CD4-positive, alpha-beta T cell treated with Interferon alpha-2 for 1 hour (primary cell): ENCODE data around the gene TINAGL1.

Source experiments
- DNase-seq, 2 donors: peaks; one replicate each; pipeline ENCODE4 v3.0.0-alpha.2; 2020 to 2022

The TINAGL1 gene

GRCh38 chr1:31576201-31576669, at the start of gene TINAGL1:
Gene TINAGL1, plus strand, starts transcription at chr1:31576515. Its CDS starts 634 bp downstream, at chr1:31577149.
- DNase-seq = no peak

- DNase-seq = no peak
Measured at GRCh38 chr1:31529999-31530684, 46.2 kb upstream of the TINAGL1 start.

- no peak for DNase-seq
Measured at GRCh38 chr1:31531177-31531999, 44.9 kb upstream of the TINAGL1 start.

- no peak for DNase-seq
Measured at GRCh38 chr1:31532173-31532572, 44.1 kb upstream of the TINAGL1 start.

- DNase-seq = no peak
Measured at GRCh38 chr1:31535561-31535960, 40.8 kb upstream of the TINAGL1 start.

- no peak for DNase-seq
Measured at GRCh38 chr1:31539329-31539728, 37.0 kb upstream of the TINAGL1 start.

GRCh38 chr1:31541194-31541593, 35.1 kb upstream of the TINAGL1 start:
- DNase-seq = no peak

GRCh38 chr1:31545927-31546540, 30.3 kb upstream of the TINAGL1 start:
- no peak for DNase-seq

- DNase-seq = no peak
Measured at GRCh38 chr1:31548534-31548906, 27.8 kb upstream of the TINAGL1 start.

GRCh38 chr1:31548907-31549808, 27.2 kb upstream of the TINAGL1 start:
- peak; percentile 80 to 87 for DNase-seq

- no peak for DNase-seq
Measured at GRCh38 chr1:31549809-31550620, 26.3 kb upstream of the TINAGL1 start.

GRCh38 chr1:31551208-31551607, 25.1 kb upstream of the TINAGL1 start:
- DNase-seq = no peak

- DNase-seq = no peak
Measured at GRCh38 chr1:31552489-31552888, 23.8 kb upstream of the TINAGL1 start.

- no peak for DNase-seq
Measured at GRCh38 chr1:31556481-31557006, 19.8 kb upstream of the TINAGL1 start.

- no peak for DNase-seq
Measured at GRCh38 chr1:31559715-31560114, 16.6 kb upstream of the TINAGL1 start.

GRCh38 chr1:31560394-31560793, 15.9 kb upstream of the TINAGL1 start:
- no peak for DNase-seq

GRCh38 chr1:31562707-31563360, 13.5 kb upstream of the TINAGL1 start:
- no peak for DNase-seq

GRCh38 chr1:31564606-31564989, 11.7 kb upstream of the TINAGL1 start:
- no peak for DNase-seq

GRCh38 chr1:31567956-31568570, 8.3 kb upstream of the TINAGL1 start:
- DNase-seq = no peak

GRCh38 chr1:31568895-31569595, 7.3 kb upstream of the TINAGL1 start:
- DNase-seq = no peak
